GM18870 (cell line): ENCODE measurements around the gene WBP1L.

ENCODE experiments used
- ATAC-seq: cut with Tn5 transposase; IDR thresholded peaks from one replicate; pipeline ENCODE4 v1.9.1; 2021; ENCODE audit warnings: moderate library complexity; ENCODE audit not compliant: unreplicated experiment

The WBP1L gene

GRCh38 chr10:102777711-102778453 lies 34.1 kb downstream of the WBP1L start:
- no peak for ATAC-seq

- no peak for ATAC-seq
Observed at GRCh38 chr10:102778781-102779180, 35.0 kb downstream of the WBP1L start.

- no peak for ATAC-seq
Observed at GRCh38 chr10:102779680-102780526, 36.2 kb downstream of the WBP1L start.

DNA sequence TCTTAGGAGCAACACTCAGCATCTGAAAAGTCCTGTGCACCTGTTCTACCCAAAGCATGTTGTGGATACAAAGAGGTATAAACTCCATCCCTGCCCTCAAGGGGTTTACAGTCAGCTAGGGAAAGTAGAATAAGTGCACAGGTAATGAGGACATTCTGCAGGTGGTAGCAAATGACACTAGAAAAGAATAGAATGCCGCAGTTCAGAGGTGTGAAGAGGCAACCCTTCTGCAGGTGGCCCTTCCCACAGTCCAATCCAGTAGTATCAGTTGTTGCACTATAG lies 36.7 kb downstream of the WBP1L start:
- ATAC-seq: no peak

GRCh38 chr10:102781090-102781920 lies 37.6 kb downstream of the WBP1L start:
- ATAC-seq: no peak

DNA sequence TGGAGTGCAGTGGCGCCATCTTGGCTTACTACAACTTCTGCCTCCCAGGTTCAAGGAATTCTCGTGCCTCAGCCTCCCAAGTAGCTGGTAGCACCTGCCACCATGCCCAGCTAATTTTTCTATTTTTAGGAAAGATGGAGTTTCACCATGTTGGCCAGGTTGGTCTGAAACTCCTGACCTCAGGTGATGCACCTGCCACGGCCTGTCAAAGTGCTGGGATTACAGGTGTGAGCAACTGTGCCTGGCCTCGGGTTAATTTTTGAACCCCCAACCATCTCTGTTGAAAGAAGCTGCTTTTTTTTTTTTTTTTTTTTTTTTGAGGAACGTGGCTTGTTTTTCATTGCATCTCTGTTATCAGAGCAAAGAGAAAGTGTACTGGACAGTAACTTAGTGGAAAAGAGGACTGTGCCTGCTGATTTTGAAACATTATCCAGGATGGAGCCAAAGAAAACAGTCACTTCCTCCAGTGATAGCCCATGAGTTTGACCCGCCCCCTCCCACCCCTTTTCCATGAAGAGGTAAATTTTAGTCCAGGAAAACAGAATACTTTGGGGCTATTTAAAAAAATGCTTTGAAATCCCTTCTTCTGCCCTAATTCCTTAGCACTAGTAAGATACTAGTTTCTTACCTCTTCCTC lies 38.3 kb downstream of the WBP1L start:
- no peak for ATAC-seq

- no peak for ATAC-seq
Observed at GRCh38 chr10:102782673-102783551, 39.2 kb downstream of the WBP1L start.

- no peak for ATAC-seq
Observed at GRCh38 chr10:102783568-102783967, 39.8 kb downstream of the WBP1L start.

GRCh38 chr10:102785818-102786217 lies 42.1 kb downstream of the WBP1L start:
- no peak for ATAC-seq

DNA sequence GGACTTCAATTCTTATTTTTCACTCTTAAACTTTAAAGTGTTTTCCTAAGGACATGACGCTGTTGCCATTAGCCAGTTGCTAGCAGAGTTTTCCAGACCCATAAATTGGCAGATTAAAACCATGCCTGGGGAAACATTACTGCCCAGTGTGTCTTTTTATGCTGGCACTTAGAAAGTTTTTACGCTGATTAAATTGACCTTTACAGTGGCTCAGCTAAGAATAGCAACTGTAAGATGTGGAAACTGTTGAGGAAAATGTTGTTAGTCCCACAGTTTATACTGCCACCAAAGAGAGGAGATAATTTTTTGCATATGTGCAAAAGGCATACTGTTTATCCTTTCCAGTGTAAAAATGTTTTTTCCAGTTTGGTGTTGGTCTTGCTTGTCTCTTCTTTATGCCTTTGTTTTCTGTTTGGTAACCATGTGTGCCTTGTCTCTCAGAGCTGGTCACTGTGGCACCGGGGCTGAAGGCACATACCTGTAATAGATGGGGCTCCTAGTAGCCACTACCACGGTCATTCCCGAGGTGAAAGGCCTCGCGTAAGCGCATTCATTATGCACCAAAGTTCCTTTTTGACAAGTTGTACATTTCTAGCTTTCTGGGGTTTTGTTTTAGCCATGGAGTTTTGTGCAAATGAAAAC lies 48.1 kb downstream of the WBP1L start:
- ATAC-seq: no peak

- no peak for ATAC-seq
Observed at GRCh38 chr10:102795453-102796406, 52.0 kb downstream of the WBP1L start.

GRCh38 chr10:102796407-102797176 lies 52.8 kb downstream of the WBP1L start:
- peak; percentile 98 for ATAC-seq

DNA sequence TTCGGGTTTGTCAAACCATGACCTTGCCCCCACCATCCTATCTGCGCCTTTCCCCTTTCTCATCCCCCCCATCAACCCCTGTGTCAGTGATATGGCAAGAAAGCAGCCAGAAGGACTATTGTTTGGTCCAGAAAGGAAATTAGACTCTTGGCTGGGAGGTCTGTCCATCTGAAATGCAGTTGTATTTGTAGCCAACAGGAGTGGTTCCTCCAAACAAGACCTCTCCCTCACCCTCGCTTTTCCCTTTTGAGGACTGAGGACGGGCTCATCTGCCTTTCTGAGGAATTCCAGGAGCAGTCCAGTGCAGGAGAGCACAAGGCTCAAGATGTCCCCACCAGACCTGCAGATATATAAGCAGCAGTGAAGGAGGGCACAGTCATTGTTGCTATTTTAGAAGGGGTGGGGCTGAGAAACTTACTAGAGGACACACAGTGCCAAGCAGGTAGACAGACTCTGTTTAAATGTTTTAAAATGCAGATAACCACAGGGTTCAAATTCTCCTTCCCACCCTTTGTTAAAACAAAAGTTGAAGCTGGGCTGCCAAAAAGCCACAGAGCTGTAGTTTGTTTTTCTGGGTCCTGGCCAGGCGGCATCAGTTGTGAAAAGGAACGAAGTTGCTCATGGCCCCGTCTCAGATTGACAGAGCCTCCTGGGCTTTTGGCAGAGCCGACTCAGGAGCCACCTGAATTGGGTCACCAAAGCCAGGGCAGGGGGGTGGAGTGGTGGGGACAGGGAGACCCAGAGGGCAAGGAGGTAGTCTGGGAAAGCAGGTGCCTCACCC lies 56.1 kb downstream of the WBP1L start:
- ATAC-seq: no peak

DNA sequence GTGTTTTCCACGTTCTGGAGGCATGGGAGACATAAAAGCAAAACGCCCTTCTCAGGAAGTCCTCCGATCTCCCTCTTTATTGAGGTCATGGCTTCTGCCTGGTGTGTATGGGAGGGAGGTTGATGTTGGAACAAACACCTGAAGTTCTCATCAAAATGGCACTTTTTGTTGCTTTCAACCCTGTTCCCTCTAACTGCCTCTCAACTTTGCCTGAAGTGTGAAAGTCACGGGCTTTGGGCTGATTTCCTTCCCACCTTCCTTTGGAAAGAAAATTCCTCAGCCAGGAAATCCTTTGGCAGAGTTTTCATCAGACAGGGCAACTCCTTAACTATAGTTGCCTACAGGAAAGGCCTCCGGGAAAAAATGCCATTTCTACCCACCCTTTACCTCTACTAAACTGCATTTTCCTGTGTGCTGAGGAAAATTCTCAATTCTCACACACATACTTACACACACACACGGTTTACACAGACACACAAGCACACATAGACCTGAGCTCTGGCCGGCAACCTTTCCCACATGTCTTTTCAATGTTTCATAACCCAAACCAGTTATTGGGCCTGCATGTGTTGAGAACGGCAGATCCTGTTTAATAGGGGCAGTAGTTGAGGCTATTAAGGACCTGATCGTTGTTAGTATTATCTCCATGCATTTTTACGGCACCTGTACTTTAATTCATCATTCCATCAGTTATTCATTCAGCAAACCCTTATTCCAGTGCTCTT lies 57.0 kb downstream of the WBP1L start:
- no peak for ATAC-seq

GRCh38 chr10:102801496-102801895 lies 57.7 kb downstream of the WBP1L start:
- no peak for ATAC-seq

GRCh38 chr10:102801978-102802377 lies 58.2 kb downstream of the WBP1L start:
- no peak for ATAC-seq
